A549 (cell line): ENCODE results near the gene NRN1. TPM values are rescaled to one million over a fixed set of nuclear protein-coding genes. Genes with fewer than 3 reads are reported as not detected.

Experiments
- ATAC-seq, 2 experiments: fragments of 200-7000 bp in 1 of 2; fragments of >200 bp in 1 of 2; cut with Nextera tagmentation in 1 of 2; cut with Tn5 transposase in 1 of 2; 3 replicates each; pipeline versions ENCODE4 v1.8.0 to v1.9.1; 2018 to 2020; ENCODE audit warnings: mild to moderate bottlenecking in 1 of 2, moderate library complexity in 1 of 2
- CTCF ChIA-PET: fragments of 300-600 bp; sonication (Branson Sonifier 250); formaldehyde crosslinking; extraction: SDS; loops from one replicate; lab custom pipeline; 2021; ENCODE audit warnings: antibody characterized with exemption, inconsistent platforms; lab: Yijun Ruan, JAX
- POLR2A ChIA-PET: fragments of 350-600 bp; formaldehyde crosslinking; extraction: SDS; loops from one replicate; lab custom pipeline; 2021; ENCODE audit warnings: antibody characterized with exemption, inconsistent platforms; lab: Yijun Ruan, JAX
- DNase-seq, 2 experiments: peaks; one replicate each; pipeline versions ENCODE4 v3.0.0 to v3.0.0-alpha.2; 2011 to 2016; ENCODE audit warnings: low read depth in 1 of 2, low spot score in 1 of 2
- FAIRE-seq: peaks from 2 replicates; lab custom pipeline; 2011; peaks lifted over from hg19 to GRCh38; lab: Jason Lieb, UNC
- H3K27ac ChIP-seq, 2 experiments: fragments of >200 bp; sonication (Bioruptor Twin); formaldehyde crosslinking; 3 replicates each; pipeline ENCODE4 v1.5.1; 2016 to 2017
- H3K4me1 ChIP-seq: fragments of >200 bp; sonication (Bioruptor Twin); formaldehyde crosslinking; 3 replicates; pipeline ENCODE4 v1.6.1; 2016
- H3K4me2 ChIP-seq: fragments of >200 bp; sonication (Bioruptor Twin); formaldehyde crosslinking; 3 replicates; pipeline ENCODE4 v1.6.1; 2016
- H3K4me3 ChIP-seq: fragments of >200 bp; sonication (Bioruptor Twin); formaldehyde crosslinking; 3 replicates; pipeline ENCODE4 v1.5.1; 2016
- H3K9me3 ChIP-seq: fragments of >200 bp; sonication (Bioruptor Twin); formaldehyde crosslinking; 3 replicates; pipeline ENCODE4 v1.6.1; 2016
- BCL3 ChIP-seq: fragments of >200 bp; sonication (Bioruptor Twin); formaldehyde crosslinking; IDR thresholded peaks from 3 replicates; pipeline ENCODE4 v1.6.1; 2016
- BHLHE40 ChIP-seq: IDR thresholded peaks from 2 replicates; pipeline ENCODE4 v1.6.1; 2012; ENCODE audit warnings: low read depth, low read length, inconsistent platforms
- CBX2 ChIP-seq: fragments of 200-600 bp; sonication (generic); IDR thresholded peaks from 2 replicates; pipeline ENCODE4 v1.6.1; 2016; ENCODE audit warnings: low read depth, mild to moderate bottlenecking, borderline replicate concordance
- CBX8 ChIP-seq: fragments of 200-600 bp; sonication (generic); IDR thresholded peaks from 2 replicates; pipeline ENCODE4 v1.6.1; 2016
- CTCF ChIP-seq: fragments of >200 bp; sonication (Bioruptor Twin); formaldehyde crosslinking; IDR thresholded peaks from 3 replicates; pipeline ENCODE4 v1.5.1; 2016
- EHF ChIP-seq: fragments of 250-450 bp; sonication (Bioruptor Pico); IDR thresholded peaks from 2 replicates; pipeline ENCODE4 v1.5.0; 2020; ENCODE audit warnings: mild to moderate bottlenecking
- EP300 ChIP-seq, 2 experiments: fragments of >200 bp; sonication (Bioruptor Twin); formaldehyde crosslinking; IDR thresholded peaks; 2 replicates in 1 of 2; 3 replicates in 1 of 2; pipeline ENCODE4 v1.6.1; 2016 to 2017
- FOSB ChIP-seq: fragments of 250-450 bp; sonication (Bioruptor Pico); IDR thresholded peaks from 2 replicates; pipeline ENCODE4 v1.5.0; 2020; ENCODE audit warnings: mild to moderate bottlenecking, moderate library complexity
- FOSL2 ChIP-seq, 2 experiments: fragments of 450-650 bp in 1 of 2; fragments of >200 bp in 1 of 2; sonication (Bioruptor Twin) in 1 of 2; formaldehyde crosslinking; IDR thresholded peaks; 2 replicates each; pipeline versions ENCODE4 v1.5.0 to v1.6.1; 2016 to 2020; ENCODE audit warnings: mild to moderate bottlenecking in 1 of 2, moderate library complexity in 1 of 2
- HES2 ChIP-seq: fragments of >200 bp; sonication (Bioruptor Twin); formaldehyde crosslinking; IDR thresholded peaks from 2 replicates; pipeline ENCODE4 v1.6.1; 2016
- HEYL ChIP-seq: fragments of 250-450 bp; sonication (Bioruptor Pico); IDR thresholded peaks from 2 replicates; pipeline ENCODE4 v1.8.0; 2021; ENCODE audit warnings: mild to moderate bottlenecking, moderate library complexity
- HMGXB4 ChIP-seq: fragments of 250-450 bp; sonication (Bioruptor Pico); IDR thresholded peaks from 2 replicates; pipeline ENCODE4 v1.5.0; 2021; ENCODE audit warnings: mild to moderate bottlenecking, moderate library complexity, borderline replicate concordance
- KDM5A ChIP-seq: fragments of 200-600 bp; sonication (generic); IDR thresholded peaks from 2 replicates; pipeline ENCODE4 v1.6.1; 2016; ENCODE audit warnings: antibody characterized with exemption, mild to moderate bottlenecking
- MAFK ChIP-seq: fragments of 450-650 bp; IDR thresholded peaks from 2 replicates; pipeline ENCODE4 v1.6.1; 2014; ENCODE audit not compliant: partially characterized antibody
- MAX ChIP-seq: IDR thresholded peaks from 2 replicates; pipeline ENCODE4 v1.6.1; 2012
- NFE2L2 ChIP-seq: fragments of 150-350 bp; conservative IDR thresholded peaks from 2 replicates; pipeline ENCODE4 v1.6.1; 2014; ENCODE audit warnings: low read length
- NPAS2 ChIP-seq: fragments of 250-450 bp; sonication (Bioruptor Pico); IDR thresholded peaks from 2 replicates; pipeline ENCODE4 v1.8.0; 2022; ENCODE audit warnings: mild to moderate bottlenecking, moderate library complexity, borderline replicate concordance
- POLR2AphosphoS2 ChIP-seq: conservative IDR thresholded peaks from 2 replicates; pipeline ENCODE4 v1.6.1; 2012; ENCODE audit warnings: low read length, improper control_type of control experiment, inconsistent platforms
- RARB ChIP-seq: fragments of 250-450 bp; sonication (Bioruptor Pico); IDR thresholded peaks from 2 replicates; pipeline ENCODE4 v1.8.0; 2021; ENCODE audit warnings: mild to moderate bottlenecking, moderate library complexity
- REST ChIP-seq: fragments of 200-600 bp; sonication (generic); IDR thresholded peaks from 2 replicates; pipeline ENCODE4 v1.6.1; 2016; ENCODE audit warnings: antibody characterized with exemption, mild to moderate bottlenecking, moderate library complexity
- RFX5 ChIP-seq: fragments of 450-650 bp; IDR thresholded peaks from 2 replicates; pipeline ENCODE4 v1.7.1; 2014; ENCODE audit warnings: antibody characterized with exemption, mild to moderate bottlenecking, moderate library complexity
- SMC3 ChIP-seq: fragments of >200 bp; sonication (Bioruptor Twin); formaldehyde crosslinking; IDR thresholded peaks from 3 replicates; pipeline ENCODE4 v1.6.1; 2018; ENCODE audit warnings: inconsistent platforms
- USF2 ChIP-seq: fragments of 450-650 bp; IDR thresholded peaks from 2 replicates; pipeline ENCODE4 v1.6.1; 2014; ENCODE audit warnings: antibody characterized with exemption
- ZC3H11A ChIP-seq: fragments of 450-650 bp; IDR thresholded peaks from 2 replicates; pipeline ENCODE4 v1.6.1; 2014; ENCODE audit warnings: antibody characterized with exemption, mild to moderate bottlenecking
- ZFP36 ChIP-seq: fragments of 450-650 bp; IDR thresholded peaks from 2 replicates; pipeline ENCODE4 v1.6.1; 2014; ENCODE audit warnings: borderline replicate concordance; ENCODE audit not compliant: partially characterized antibody
- ZSCAN20 ChIP-seq: fragments of 250-450 bp; sonication (Bioruptor Pico); IDR thresholded peaks from 2 replicates; pipeline ENCODE4 v1.8.0; 2022; ENCODE audit warnings: mild to moderate bottlenecking, moderate library complexity
- WGBS: methylation state at CpG from one replicate; pipeline ENCODE4 v1.1.6; 2017; ENCODE audit errors: missing lambda C conversion rate; 5-methylcytosine and 5-hydroxymethylcytosine counted together
- polyA plus RNA-seq, 4 experiments: library from polyadenylated mRNA; depleted of rRNA in 3 of 4; stranded (reverse); fragments of >200 nt; fragmentation: RNase III in 1 of 4; extraction: RNeasy Plus Mini Kit Qiagen cat#74134 plus additional on column Dnase treatment in 1 of 4; gene quantifications; 2 replicates in 3 of 4; 3 replicates in 1 of 4; pipeline ENCODE4 v1.2.3, GENCODE V29; 2011 to 2017

Gene NRN1
- polyA plus RNA-seq, 2 of the 4 experiments (the other 2 are of a cell fraction) = 0.35 to 0.39 TPM

GRCh38 chr6:5960456-5960855 lies 46.3 kb downstream of the NRN1 start:
- Histone ChIP-seq H3K27ac (no peak overlapping the region), H3K4me2 (no peak overlapping the region), H3K4me1 (no peaks in the 10 kb centered on the region), H3K4me3 (no peak overlapping the region), H3K9me3 (no peaks in the 10 kb centered on the region)
- no peak for FAIRE-seq
- POLR2A ChIA-PET = no interaction called here
- ATAC-seq = no peak
- CTCF ChIA-PET = no interaction called here
- 5% methylated on average over 3 of the region's 5 CpGs for WGBS
- TF ChIP-seq ZFP36 = no peak
- no peak for TF ChIP-seq HEYL (CRISPR knock-in tag)
- no peak for DNase-seq

- FAIRE-seq (no peak), DNase-seq (no peak), ATAC-seq (no peak)
- Histone ChIP-seq H3K4me1 (no peaks in the 10 kb centered on the region), H3K27ac (no peak overlapping the region), H3K4me2 (no peak overlapping the region), H3K9me3 (no peaks in the 10 kb centered on the region), H3K4me3 (no peak overlapping the region)
- POLR2A ChIA-PET = interaction anchor here (0.5 kb wide), 1 partner anchor 32 kb away, joined by 3 read pairs; no protein-coding TSS in a partner anchor
- CTCF ChIA-PET = interaction anchor here (0.6 to 0.7 kb wide), 2 partner anchors 37 to 1657 kb away, joined by 3 read pairs; no protein-coding TSS in a partner anchor
- 13% methylated on average over 1 of the region's 2 CpGs for WGBS
- TF ChIP-seq CBX2 = no peak
- TF ChIP-seq HES2 = no peak
- TF ChIP-seq ZFP36 = no peak
- TF ChIP-seq ZC3H11A = no peak
- no peak for TF ChIP-seq MAX
- TF ChIP-seq RARB (CRISPR knock-in tag) = no peak
- no peak for TF ChIP-seq EP300 (IDR thresholded peaks at IDR 0.05)
- TF ChIP-seq FOSB (CRISPR knock-in tag) = no peak
- no peak for TF ChIP-seq EHF
- TF ChIP-seq RFX5 = no peak
- TF ChIP-seq REST = no peak
- no peak for TF ChIP-seq CTCF
Measured at GRCh38 chr6:5958921-5959320, 47.8 kb downstream of the NRN1 start.

GRCh38 chr6:5956939-5957338 lies 49.8 kb downstream of the NRN1 start:
- CTCF ChIA-PET = no interaction called here
- H3K4me3 ChIP-seq = no peak overlapping the region
- no peak overlapping the region for H3K27ac ChIP-seq
- DNase-seq = no peak
- POLR2A ChIA-PET = no interaction called here
- H3K4me2 ChIP-seq = no peak overlapping the region
- H3K9me3 ChIP-seq = no peaks in the 10 kb centered on the region
- FAIRE-seq = no peak
- H3K4me1 ChIP-seq = no peaks in the 10 kb centered on the region
- no peak for ATAC-seq
- no peak for TF ChIP-seq NPAS2 (CRISPR knock-in tag)
- TF ChIP-seq BHLHE40 = no peak
- no peak for TF ChIP-seq KDM5A
- no peak for TF ChIP-seq POLR2AphosphoS2
- no peak for TF ChIP-seq NFE2L2
- no peak for TF ChIP-seq HMGXB4
- no peak for TF ChIP-seq FOSB (CRISPR knock-in tag)
- TF ChIP-seq CBX8 = no peak
- TF ChIP-seq ZSCAN20 (CRISPR knock-in tag) = no peak
- TF ChIP-seq SMC3 = no peak
- no peak for TF ChIP-seq FOSL2 (IDR thresholded peaks at IDR 0.05)
- TF ChIP-seq FOSL2 (CRISPR knock-in tag; IDR thresholded peaks at IDR 0.05) = no peak
- no peak for TF ChIP-seq USF2
- no peak for TF ChIP-seq MAFK
- TF ChIP-seq BCL3 = no peak
- 20% methylated on average over 6 of the region's 6 CpGs for WGBS
